HG03520 (cell line): ENCODE data around the gene BICRA.

ENCODE experiments used
- ATAC-seq: cut with Tn5 transposase; IDR thresholded peaks from one replicate; pipeline ENCODE4 v1.9.1; 2021; ENCODE audit warnings: mild to moderate bottlenecking, moderate library complexity; ENCODE audit not compliant: unreplicated experiment

Gene BICRA

DNA sequence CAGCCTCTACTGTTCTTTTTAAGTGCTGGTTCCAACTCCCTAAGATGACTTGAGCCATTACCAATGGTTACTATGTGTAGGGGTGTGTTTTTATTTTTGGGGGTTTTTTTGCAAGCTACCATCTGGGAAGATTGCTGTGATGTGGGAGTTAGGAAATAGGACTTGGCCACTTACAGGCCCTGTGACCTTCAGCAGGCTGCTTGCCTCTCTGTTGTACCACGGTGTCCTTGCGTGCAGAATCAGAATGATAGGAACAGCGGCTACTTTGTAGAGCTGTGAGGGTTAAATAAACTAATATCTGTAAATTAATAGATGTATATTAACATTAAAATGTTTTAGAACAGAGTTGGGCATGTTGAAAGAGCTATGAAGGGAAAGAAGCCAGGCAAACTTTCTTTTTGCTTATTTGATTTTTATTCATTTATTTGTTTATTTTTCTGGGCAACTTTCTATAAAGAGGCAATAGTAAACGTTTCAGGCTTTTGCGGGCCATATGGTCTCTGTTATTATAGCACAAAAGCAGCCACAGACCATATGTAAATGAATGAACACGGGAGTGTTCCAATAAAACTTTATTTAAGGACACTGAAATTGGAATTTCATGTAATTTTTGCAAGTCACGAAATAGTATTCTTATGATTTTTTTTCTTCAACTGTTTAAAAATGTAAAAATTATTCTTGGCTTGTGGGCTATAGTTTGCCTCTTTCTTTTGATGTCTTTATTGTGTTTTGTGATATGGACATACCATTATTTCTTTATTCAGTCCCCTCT, 77.9 kb downstream of the BICRA start:
- no peak for ATAC-seq

DNA sequence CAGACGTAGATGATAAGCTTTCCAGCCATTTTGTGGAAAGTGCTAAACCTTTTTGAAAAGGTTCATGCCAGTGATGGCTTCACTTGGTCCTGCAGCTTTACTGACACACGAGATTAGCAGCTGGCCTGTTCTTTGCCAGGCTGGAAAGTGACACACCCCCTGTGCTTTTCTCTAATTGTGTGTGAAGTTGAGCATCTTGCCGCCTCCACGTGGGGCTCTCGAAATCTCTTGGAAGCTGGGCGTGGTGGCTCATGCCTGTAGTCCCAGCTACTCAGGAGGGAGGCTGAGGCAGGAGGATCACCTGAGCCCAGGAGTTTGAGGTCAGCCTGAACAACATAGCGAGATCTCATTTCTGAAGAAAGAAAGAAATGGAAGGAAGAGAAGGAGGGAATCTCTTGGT, 79.0 kb downstream of the BICRA start:
- ATAC-seq, result no peak

DNA sequence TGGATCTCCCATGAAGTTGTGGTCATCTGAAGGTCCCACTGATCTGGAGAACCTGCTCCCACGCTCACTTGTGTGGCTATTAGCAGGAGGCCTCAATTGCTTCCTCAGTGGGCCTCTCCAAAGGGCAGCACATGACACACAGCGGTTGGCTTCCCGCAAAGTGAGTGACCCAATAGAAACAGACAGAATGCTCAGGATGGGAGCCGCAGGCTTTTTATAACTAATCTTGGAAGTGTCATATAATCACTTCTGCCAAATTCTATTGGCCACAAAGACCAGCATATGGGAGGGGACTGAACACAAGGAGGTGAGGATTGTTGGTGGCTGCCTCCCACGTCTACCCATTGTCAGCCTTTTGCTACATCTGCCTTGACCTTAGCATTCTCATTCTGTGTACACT, 82.2 kb downstream of the BICRA start:
- ATAC-seq, result no peak

DNA sequence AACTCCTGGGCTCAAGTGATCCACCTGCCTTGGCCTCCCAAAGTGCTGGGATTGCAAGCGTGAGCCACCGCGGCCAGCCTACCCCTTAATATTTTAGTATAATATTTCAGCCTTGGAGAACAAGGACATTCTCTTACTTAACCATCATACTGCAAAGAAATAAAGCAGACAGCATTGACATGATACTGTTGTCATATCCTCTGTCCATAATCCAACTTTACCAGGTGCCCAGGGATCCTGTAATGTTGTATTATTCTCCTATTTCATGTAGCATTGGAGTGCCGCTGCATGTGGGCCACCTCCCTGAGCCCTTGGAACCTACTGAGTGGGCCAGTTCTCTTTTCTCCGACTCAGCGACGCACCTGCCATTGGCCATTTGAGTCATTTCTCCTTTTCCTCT, 82.8 kb downstream of the BICRA start:
- ATAC-seq, result no peak

DNA sequence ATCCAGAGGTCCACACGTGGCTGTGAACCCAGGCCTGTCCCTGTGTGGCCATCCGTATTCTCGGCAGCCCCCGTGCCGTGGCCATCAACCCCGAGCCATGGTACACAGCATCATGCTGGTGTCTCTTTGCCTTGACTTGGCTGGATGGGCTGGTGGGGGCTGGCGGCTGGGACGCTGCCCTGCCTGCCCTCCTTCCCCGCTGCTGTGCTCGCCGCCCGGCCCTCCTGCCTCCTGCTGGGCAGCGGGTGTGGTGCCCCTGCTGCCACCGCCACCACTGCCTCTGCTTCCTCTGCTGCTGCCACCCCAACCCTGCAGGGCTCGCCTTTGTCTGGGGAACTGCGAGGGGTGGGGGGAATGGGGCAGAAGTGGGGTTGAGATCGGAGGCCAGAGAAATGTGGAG, 84.6 kb downstream of the BICRA start:
- ATAC-seq, result no peak

DNA sequence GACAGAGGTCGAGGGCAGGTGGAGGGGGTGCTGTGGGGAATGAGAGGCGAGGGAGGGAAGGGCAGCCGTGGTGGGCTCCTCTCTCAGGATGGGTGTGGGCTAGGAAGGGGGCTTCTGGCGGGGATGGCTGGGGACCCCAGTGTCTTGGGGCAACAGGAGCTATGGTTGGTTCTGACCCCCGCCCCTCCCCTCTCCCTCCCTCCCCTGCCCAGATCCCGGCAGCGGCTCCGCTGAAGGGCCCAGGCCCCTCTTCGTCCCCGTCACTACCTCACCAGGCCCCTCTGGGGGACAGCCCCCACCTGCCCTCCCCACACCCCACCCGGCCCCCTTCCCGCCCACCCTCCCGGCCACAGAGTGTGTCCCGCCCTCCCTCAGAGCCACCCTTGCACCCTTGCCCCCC, 85.0 kb downstream of the BICRA start:
- no peak for ATAC-seq

DNA sequence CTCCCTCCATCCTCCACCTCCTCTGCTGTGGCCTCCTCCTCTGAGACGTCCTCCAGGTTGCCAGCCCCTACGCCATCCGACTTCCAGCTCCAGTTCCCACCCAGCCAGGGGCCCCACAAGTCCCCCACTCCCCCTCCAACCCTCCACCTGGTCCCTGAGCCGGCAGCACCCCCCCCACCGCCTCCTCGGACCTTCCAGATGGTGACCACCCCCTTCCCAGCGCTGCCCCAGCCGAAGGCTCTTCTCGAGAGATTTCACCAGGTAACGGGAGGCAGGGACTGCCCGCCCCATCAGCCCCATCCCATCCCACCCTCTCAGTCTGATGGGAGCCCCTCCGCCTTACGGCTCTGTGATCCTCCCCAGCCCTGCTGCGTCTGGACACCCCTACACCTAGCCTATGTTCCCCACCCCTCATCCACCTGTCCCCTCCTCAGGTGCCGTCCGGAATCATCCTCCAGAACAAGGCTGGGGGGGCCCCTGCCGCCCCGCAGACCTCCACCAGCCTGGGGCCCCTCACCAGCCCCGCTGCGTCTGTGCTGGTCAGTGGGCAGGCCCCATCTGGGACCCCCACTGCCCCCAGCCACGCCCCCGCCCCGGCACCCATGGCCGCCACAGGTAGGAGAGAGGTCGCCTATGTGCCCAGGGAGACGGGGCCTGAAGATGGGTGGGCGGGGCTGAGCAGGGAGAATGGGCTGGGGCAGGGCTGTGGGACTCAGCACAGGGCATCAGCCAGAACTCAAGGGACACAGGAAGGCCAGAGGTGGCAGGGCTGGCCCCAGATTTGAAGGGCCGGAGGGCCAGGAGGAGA, 85.7 kb downstream of the BICRA start:
- ATAC-seq, result no peak

DNA sequence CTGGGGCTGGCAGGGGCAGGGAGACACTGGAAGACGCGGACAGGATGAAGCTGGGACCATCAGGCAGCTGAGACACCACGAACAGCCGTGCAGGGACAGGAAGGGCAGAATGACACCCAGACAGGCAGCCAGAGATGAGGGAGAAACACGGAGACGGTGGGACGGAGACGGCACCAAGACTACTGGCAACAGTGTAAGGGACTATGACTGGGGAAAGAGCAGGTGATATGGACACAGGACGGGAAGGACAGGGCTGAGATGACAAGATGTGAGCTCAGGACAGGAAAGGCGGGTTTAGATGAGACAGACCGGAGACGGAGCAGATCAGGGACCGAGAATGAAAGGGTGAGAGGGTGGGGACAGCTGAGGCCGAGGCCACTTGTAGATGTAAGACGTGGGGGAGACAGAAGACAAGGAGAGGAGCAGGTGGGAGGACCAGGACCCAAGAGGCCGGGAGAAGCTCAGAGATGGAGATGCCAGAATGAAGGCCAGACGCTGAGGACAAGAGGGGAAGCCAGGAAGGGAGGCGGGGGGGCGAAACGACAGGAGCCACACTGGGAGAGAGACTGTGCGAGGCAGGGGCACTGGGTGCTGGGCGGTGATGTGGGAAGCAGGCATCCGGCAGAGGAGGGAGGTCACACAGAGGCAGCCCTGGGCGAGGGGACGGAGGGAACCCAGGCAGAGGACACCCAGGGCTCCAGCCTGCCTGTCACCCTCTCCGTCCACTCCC, 86.8 kb downstream of the BICRA start:
- ATAC-seq, result no peak

DNA sequence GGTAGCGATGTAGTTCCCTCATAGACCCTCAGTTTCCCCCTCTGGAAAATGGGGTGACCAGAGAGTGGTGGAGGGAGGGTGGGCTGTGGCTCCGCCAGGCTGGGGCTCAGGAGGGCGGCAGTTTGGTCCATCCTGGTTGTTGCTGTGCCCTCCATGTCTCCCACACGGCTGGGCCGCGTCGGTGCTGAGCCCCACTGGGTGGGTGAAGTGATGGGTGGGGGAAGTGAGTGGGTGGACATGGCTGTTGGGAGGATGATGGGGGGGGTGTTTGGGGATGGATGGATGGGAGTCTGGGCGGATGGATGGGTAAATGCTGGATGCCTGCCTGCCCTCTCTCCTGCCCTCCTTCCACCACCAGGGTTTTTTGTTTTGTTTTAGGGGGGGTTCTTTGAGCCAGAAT, 87.7 kb downstream of the BICRA start:
- ATAC-seq, result no peak

DNA sequence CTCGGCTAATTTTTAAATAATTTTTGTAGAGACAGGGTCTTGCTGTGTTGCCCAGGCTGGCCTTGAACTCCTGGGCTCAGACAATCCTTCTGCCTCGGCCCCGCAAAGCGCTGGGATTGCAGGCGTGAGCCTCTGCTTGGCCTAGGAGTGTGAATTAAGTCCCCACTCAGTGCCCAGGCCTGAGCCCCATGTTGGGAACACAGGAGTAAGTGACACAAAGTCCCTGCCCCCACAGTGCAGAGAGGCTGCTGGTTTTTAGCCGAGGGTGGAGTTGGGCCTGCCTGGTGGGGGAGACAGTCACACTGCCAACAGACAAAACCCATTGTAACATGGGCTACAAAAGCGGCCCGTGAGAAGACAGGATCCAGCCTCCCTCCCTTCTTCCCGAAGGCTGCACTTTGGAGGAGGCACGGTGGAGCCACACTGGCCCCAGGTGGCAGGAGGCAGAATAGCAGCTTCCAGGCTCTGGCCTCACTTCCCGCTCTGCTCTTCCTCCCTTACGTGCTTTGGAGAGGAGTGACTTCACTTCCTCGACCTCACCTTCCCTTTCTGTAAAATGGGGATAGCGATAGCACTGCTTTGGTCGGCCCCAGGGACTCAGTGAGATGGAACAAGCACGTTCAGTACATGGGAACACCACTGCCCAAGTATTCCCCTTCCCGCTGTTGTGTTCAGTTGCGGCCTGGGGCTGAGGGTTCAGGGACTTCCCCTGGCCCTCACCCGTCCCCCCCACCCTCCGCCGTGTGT, 89.1 kb downstream of the BICRA start:
- ATAC-seq, result no peak

DNA sequence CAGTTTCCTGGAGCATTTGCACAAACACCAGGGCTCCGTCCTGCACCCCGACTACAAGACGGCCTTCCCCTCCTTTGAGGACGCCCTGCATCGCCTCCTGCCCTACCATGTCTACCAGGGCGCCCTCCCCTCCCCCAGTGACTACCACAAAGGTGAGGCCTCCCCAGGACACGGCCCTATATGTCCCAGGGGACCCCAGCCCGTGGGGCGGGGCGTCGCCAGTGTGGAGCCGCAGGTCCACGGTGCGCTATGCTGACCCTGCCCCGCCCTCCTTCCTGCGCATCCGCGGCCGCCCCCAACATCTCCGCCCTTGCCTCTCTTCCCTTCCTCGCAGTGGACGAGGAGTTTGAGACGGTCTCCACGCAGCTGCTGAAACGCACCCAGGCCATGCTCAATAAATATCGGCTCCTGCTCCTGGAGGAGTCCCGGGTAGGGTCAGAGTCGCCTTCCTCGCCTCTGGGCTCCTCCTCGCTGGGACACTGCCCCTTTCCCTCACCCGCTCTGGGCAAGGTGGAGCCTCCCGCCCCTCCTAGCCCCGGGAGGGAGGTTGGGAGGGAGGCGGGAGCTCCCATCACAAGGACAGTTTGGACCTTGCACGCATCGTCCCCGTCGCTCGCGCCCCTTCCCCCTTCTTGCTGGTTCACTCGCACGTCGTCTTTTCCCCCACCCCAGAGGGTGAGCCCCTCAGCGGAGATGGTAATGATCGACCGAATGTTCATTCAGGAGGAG, 89.9 kb downstream of the BICRA start:
- no peak for ATAC-seq

DNA sequence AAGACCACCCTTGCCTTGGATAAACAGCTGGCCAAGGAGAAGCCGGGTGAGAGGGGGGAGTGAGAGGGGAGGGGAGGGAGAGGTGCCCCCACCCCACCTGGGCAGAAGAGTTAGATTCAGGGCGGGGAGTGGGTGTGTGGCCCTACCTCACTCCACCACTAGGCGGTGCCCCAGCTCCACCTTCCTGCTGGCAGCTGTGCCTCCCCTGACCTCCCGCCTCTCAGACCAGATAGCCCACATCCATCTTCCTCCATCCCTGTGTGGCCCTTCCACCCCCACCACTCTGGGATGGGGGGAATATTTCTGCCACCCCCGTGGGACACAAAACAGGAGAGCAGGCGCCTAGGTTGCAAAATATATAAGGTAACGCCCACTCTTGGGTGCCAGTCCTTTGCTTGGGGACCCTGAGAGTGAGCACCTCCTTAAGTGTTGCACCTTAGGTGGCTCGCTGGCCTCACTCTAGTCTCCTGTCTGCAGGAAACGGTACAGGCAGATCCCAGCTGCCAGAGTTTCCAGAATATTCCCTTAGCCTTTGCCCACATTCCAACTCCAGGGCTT, 90.5 kb downstream of the BICRA start:
- no peak for ATAC-seq

DNA sequence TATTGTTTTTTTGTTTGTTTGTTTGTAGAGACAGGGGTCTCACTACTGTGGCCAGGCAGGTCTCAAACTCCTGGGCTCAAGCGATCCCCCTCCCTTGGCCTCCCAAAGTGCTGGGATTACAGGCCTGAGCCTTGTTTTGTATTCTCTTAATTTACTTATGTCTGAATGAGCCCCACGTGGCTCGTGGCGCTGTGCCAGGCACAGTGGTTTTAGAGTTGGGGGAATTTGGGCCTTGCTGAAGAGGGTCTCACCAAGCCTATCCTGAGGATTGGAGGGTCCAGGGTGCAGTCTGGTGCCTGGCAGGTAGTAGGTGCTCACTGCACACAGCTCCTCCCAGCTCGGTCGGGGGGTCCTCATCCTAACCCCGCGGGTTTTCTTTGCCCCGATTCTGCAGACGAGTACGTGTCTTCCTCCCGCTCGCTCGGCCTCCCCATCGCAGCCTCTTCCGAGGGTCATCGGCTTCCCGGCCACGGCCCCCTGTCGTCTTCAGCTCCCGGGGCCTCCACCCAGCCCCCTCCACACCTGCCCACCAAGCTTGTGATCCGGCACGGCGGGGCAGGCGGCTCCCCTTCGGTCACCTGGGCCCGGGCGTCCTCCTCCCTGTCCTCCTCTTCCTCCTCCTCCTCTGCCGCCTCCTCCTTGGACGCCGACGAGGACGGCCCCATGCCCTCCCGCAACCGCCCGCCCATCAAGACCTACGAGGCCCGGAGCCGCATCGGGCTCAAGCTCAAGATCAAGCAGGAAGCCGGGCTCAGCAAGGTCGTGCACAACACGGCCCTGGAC, 92.2 kb downstream of the BICRA start:
- ATAC-seq, result no peak

DNA sequence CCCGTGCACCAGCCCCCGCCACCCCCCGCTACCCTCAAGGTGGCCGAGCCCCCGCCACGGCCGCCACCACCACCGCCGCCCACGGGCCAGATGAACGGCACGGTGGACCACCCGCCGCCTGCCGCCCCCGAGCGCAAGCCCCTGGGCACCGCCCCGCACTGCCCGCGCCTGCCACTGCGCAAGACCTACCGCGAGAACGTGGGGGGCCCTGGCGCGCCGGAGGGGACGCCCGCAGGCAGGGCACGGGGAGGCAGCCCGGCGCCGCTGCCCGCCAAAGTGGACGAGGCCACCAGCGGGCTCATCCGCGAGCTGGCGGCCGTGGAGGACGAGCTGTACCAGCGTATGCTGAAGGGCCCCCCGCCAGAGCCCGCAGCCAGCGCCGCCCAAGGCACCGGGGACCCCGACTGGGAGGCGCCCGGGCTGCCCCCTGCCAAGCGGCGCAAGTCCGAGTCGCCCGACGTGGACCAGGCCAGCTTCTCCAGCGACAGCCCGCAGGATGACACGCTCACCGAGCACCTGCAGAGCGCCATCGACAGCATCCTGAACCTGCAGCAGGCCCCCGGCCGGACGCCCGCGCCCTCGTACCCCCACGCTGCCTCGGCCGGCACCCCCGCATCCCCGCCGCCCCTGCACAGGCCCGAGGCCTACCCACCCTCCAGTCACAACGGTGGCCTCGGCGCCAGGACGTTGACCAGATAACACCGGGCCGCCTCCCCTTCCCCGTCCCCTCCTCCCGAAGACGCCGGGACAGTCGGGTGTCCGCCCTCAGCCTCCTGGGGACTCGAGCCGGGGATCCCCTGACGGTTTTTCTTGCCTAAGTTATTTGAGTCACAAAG, 93.0 kb downstream of the BICRA start:
- no peak for ATAC-seq

DNA sequence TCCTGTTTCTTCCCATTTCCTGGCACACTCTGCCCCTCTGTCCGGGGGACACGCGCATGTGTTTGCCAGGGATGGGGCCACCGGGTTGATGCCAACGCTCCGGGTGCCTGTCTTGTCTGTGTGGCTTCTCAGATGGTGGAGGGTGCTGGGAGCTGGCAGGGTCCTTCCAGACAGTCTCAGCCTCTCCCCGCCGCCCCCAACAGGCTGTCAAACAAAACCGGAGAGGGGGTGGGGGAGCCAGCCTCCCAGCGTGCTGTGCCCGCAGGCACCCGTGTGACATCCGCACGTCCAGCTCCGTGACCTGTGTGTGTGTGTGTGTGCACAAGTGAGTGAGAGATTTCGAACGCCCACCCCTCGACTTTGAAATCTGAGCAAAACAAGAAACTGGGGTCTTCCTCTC, 93.7 kb downstream of the BICRA start:
- no peak for ATAC-seq

DNA sequence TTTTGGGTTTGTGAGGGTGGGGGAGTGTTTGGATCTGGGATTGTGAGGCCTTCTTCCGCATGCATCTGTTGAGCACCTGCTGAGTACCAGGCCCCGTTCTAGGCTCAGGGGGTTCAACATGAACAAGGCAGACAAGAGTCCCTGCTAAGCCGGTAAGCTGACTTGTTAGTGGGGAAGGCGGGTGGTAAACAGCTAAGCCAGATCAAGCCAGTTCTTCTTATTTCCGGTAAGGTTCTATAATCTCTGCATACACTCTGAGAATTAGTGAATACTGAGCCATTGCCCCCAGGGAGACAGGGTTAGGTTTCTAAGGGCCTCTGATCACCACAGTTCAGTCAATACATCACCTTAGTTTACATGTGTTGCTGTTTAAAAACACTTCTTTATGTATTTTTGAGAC, 94.4 kb downstream of the BICRA start:
- no peak for ATAC-seq

DNA sequence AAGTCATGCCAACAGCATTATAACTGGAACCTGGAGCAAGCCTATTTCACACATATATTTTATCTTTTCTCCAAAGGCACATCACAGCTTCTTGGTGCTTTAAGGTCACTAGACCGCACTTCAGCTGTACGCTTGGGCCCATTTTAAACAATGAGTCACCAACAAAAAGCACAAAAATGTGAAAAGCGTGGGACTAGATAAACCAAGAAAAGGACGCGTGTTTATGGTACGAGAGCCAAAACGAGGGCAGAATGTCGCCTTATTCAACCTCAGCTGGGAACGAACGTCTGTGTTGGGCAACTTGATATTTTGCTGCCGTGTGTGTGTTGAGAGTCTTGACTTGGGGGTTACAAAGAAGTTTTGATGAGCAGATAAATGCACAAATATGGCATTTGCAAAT, 95.1 kb downstream of the BICRA start:
- no peak for ATAC-seq

DNA sequence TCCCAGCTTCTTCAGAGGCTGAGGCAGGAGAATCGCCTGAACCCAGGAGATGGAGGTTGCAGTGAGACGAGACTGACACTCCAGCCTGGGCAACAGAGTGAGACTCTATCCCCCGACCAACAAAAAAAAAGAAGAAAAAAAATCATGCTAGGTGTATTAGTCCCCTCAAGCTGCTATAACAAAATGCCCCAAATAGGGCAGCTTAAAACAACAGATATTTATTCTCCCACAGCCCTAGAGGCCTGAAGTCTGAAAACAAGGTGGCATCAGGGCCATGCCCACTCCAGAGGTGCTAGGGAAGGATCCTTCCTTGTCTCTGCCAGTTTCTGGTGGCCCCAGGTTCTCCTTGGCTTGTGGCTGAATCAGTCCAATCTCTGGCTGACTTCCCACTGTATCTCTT, 95.7 kb downstream of the BICRA start:
- ATAC-seq, result no peak
